Stimulated activated memory B cell treated with anti-CD40 and anti-IgM and Interleukin-4, amounts not matched to agents 10 μg/mL and 1 μg/mL and 100 μg/mL, for 72 hours (primary cell): ENCODE data around the gene PEX3.

ENCODE experiments used
- ATAC-seq: fragments of 150-1000 bp; cut with Tn5 transposase; 2 replicates; pipeline ENCODE4 v1.10.0; 2021
- H3K27ac Mint-ChIP-seq: one replicate; pipeline ENCODE4 v1.8.0; 2022; ENCODE audit warnings: mild to moderate bottlenecking, mixed read lengths
- H3K27me3 Mint-ChIP-seq: one replicate; pipeline ENCODE4 v1.8.0; 2022; ENCODE audit warnings: mixed read lengths
- H3K36me3 Mint-ChIP-seq: one replicate; pipeline ENCODE4 v1.8.0; 2022; ENCODE audit warnings: mixed read lengths
- H3K4me1 Mint-ChIP-seq: one replicate; pipeline ENCODE4 v1.8.0; 2022; ENCODE audit warnings: mixed read lengths
- H3K4me3 Mint-ChIP-seq: one replicate; pipeline ENCODE4 v1.8.0; 2022; ENCODE audit warnings: mild to moderate bottlenecking, moderate library complexity, mixed read lengths
- H3K9me3 Mint-ChIP-seq: one replicate; pipeline ENCODE4 v1.8.0; 2022; ENCODE audit warnings: mixed read lengths

Gene PEX3

DNA sequence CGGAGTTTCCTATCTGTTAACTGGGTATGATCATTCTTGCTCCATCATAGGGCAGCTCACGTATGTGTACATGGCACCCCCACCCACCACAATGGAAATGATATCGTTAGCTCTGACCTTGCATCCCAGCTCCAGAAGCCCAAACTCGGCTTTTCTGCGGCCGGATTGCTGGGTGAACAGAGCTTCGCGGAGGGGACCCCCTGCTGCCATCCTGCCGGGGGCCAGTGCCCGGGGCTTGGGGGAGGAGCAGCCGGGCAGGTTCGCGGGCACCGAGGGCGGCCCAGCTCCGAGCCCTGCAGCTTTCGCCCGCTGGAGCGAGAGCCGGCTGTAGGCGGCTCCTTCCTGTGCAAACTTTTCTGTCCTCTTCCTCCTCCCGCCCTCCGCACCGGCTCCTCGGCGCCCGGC, 85.9 kb downstream of the PEX3 start:
- Mint-ChIP-seq H3K27ac (peak overlapping the region; percentile 83), H3K27me3 (no peaks in the 10 kb centered on the region), H3K4me1 (peaks cover 34% of the 10 kb centered on the region), H3K36me3 (no peaks in the 10 kb centered on the region), H3K9me3 (no peaks in the 10 kb centered on the region), H3K4me3 (peak overlapping the region; percentile 67)
- ATAC-seq = peak; percentile 83

DNA sequence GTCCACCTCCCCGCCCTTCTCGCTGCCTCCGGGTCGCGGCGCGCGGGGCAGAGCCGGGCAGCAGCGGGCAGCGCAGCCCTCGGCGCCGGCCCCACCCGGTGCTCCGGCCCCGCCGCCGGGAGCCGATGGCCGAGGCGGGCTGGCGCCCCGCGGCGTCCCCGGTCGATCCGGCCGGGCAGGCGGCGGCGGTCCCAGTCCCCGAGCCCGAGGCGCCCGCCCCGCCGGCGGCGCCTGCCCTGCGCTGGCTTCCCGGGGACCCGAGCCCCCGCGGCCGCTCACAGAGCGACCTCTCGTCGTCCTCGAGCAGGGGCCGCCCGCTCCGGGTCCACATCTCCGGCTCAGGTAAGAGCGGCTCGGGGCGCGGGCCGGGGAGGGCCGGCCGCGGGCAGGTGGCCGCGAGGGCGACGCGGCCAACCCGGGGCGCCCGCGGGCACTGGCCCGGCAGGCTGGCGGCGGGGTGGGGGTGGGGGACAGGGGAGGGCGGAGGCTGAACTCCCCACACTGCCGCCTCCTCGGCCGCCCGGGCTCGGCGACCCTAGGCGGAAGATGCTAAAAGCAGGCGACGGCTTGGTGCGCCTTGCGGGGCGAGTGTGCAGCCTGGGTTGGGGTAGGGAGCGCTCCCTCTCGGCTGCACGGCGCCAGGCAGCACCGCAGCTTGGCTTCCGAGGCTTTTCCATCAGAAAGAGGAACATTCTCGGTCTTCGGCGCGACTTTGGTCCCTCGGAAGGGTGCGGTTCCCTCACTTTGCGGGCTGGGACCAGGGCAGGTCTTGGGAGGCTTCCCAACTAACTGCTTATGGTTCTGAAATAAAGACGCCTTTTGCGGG, 86.5 kb downstream of the PEX3 start:
- H3K27me3 Mint-ChIP-seq = no peaks in the 10 kb centered on the region
- ATAC-seq = peak; percentile 81
- H3K4me3 Mint-ChIP-seq = peak overlapping the region; percentile 77
- H3K9me3 Mint-ChIP-seq = no peaks in the 10 kb centered on the region
- H3K36me3 Mint-ChIP-seq = no peaks in the 10 kb centered on the region
- H3K4me1 Mint-ChIP-seq = peaks cover 34% of the 10 kb centered on the region
- peak overlapping the region; percentile 58 for H3K27ac Mint-ChIP-seq

DNA sequence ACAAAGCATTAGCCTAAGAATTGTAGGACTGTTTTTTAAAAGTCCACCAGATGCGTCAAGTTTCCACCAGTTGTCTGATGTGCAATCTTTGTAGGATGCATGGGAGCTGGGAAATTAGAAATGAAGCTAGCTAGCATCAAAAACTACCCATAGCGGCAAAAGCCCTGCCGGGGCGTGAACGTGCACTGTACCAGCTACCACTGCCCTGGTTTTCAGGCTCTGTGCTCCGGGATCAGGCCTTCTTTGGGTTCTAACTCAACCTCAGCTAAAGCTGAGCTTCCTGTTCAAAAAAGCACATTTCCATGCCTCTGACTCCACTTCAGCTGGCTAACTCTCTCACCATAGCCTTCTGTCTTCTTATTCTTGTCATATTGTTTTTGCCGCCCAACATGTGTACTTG, 87.8 kb downstream of the PEX3 start:
- no peaks in the 10 kb centered on the region for H3K27me3 Mint-ChIP-seq
- no peak overlapping the region for H3K4me3 Mint-ChIP-seq
- peaks cover 38% of the 10 kb centered on the region for H3K4me1 Mint-ChIP-seq
- no peaks in the 10 kb centered on the region for H3K36me3 Mint-ChIP-seq
- no peak overlapping the region for H3K27ac Mint-ChIP-seq
- ATAC-seq = no peak
- H3K9me3 Mint-ChIP-seq = no peaks in the 10 kb centered on the region

DNA sequence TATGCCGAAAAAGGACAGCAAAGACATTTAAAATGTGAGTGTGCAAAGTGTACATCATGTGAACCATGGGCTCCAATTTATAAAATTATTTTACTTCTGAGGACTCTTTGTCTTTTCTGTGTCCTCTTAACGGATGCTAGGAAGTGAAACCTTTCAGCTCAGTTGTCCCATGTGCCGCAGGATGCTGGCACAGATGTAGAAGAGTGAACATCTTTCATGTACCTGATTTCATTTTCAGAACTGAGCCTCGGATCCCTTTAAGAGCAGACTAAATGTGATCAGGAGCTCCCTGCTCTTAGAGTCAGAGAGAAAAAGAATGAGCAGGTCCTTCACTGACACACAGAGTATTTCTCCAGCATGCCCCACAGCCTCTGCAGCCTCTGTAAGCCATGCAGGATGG, 88.5 kb downstream of the PEX3 start:
- H3K27ac Mint-ChIP-seq = no peak overlapping the region
- ATAC-seq = no peak
- H3K4me3 Mint-ChIP-seq = no peak overlapping the region
- H3K9me3 Mint-ChIP-seq = no peaks in the 10 kb centered on the region
- peaks cover 44% of the 10 kb centered on the region for H3K4me1 Mint-ChIP-seq
- no peaks in the 10 kb centered on the region for H3K27me3 Mint-ChIP-seq
- H3K36me3 Mint-ChIP-seq = no peaks in the 10 kb centered on the region

DNA sequence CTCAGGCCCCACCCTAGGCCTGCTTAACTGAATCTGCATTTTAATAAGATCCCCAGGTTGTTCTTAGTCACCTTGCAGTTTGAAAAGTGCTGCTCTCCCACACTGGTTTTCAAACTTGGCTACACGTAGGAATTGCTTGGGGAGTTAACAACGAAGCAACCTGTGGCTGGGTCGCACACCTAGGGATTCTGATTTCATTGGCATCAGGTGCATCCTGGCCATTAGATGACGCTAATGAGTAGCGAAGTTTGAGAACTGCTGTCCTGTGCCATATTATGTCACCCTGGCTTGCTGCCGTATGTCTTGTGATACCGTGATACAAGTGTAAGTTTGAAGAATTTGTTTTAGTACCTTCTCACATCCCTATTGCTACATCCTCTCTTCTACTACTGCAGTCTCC, 89.1 kb downstream of the PEX3 start:
- H3K27ac Mint-ChIP-seq = no peak overlapping the region
- no peak for ATAC-seq
- H3K4me3 Mint-ChIP-seq = no peak overlapping the region
- peaks cover 40% of the 10 kb centered on the region for H3K4me1 Mint-ChIP-seq
- no peaks in the 10 kb centered on the region for H3K36me3 Mint-ChIP-seq
- H3K27me3 Mint-ChIP-seq = no peaks in the 10 kb centered on the region
- no peaks in the 10 kb centered on the region for H3K9me3 Mint-ChIP-seq

GRCh38 chr6:143540192-143540591, 89.6 kb downstream of the PEX3 start:
- ATAC-seq = no peak
- Mint-ChIP-seq H3K4me1 (peaks cover 36% of the 10 kb centered on the region), H3K9me3 (no peaks in the 10 kb centered on the region), H3K27ac (no peak overlapping the region), H3K36me3 (peaks cover 3% of the 10 kb centered on the region), H3K4me3 (no peak overlapping the region), H3K27me3 (no peaks in the 10 kb centered on the region)
